K562 treated with DMSO at 1 percent for 24 hours (cell line): ENCODE results near the gene HBD. TPM values are rescaled to one million over a fixed set of nuclear protein-coding genes. Genes with fewer than 3 reads are reported as not detected.

Source experiments
- total RNA-seq: library from RNA; unstranded; fragments of 300-600 nt; gene quantifications from 2 replicates; pipeline ENCODE4 v1.2.3, GENCODE V29; 2022; ENCODE audit warnings: low read depth; ENCODE audit not compliant: insufficient read depth

Gene HBD
- total RNA-seq = 10.4 and 12.5 TPM in 2 replicates

DNA sequence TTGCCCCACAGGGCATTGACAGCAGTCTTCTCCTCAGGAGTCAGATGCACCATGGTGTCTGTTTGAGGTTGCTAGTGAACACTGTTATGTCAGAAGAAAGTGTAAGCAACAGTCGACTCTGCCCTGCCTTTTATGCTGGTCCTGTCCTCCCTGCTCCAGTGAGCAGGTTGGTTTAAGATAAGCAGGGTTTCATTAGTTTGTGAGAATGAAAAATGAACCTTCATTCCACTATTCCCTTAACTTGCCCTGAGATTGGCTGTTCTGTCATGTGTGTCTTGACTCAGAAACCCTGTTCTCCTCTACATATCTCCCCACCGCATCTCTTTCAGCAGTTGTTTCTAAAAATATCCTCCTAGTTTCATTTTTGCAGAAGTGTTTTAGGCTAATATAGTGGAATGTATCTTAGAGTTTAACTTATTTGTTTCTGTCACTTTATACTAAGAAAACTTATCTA lies at the start of gene HBD:
Gene HBD (minus strand): TSS at position 103 of the 454 bp plus-strand sequence. CDS start 50 bp downstream, at position 53.

DNA sequence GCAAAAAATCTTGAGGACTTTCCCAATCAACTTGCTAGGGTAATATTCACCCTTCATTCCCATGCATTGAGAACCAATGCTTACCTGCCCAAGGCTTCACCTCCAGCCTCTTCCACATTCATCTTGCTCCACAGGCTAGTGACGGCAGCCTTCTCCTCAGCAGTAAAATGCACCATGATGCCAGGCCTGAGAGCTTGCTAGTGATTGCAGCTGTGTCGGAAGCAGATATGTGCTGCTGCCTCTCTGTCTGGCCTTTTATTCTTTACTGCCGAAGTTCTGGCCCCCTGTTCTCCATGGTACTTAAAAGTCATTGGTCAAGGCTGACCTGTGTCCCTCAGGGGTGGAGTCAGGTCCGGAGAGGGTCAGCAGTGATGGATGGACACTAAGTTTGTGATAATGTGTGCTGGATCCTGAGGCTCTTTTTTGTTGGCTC lies 35.4 kb upstream of the HBD start, which contains the start of gene HBE1:
Gene HBE1 (minus strand): TSS at position 231 of the 433 bp plus-strand sequence. CDS start 55 bp downstream, at position 176.

DNA sequence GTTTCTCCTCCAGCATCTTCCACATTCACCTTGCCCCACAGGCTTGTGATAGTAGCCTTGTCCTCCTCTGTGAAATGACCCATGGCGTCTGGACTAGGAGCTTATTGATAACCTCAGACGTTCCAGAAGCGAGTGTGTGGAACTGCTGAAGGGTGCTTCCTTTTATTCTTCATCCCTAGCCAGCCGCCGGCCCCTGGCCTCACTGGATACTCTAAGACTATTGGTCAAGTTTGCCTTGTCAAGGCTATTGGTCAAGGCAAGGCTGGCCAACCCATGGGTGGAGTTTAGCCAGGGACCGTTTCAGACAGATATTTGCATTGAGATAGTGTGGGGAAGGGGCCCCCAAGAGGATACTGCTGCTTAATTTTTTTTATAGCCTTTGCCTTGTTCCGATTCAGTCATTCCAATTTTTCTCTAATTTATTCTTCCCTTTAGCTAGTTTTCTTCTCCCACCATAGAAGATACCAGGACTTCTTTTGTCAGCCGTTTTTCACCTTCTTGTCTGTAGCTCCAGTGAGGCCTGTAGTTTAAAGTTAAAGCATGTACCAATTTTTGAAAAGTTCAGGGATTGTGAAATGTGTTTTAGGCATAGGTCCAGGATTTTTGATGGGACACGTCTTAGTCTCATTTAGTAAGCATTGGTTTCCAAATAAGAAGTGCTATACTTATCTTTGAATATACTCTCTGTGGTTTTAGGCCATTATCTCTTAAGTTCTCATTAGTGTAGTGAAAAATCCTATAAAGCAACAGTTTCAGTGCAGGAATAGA lies 20.5 kb upstream of the HBD start, which contains the start of gene HBG2:
Gene HBG2 (minus strand): TSS at position 136 of the 768 bp plus-strand sequence. CDS start 53 bp downstream, at position 83.

DNA sequence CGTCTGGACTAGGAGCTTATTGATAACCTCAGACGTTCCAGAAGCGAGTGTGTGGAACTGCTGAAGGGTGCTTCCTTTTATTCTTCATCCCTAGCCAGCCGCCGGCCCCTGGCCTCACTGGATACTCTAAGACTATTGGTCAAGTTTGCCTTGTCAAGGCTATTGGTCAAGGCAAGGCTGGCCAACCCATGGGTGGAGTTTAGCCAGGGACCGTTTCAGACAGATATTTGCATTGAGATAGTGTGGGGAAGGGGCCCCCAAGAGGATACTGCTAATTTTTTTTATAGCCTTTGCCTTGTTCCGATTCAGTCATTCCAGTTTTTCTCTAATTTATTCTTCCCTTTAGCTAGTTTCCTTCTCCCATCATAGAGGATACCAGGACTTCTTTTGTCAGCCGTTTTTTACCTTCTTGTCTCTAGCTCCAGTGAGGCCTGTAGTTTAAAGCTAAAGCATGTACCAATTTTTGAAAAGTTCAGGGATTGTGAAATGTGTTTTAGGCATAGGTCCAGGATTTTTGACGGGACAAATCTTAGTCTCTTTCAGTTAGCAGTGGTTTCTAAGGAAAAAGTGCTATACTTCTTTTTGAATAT lies 15.6 kb upstream of the HBD start, which contains the start of gene HBG1:
Gene HBG1 (minus strand): TSS at position 51 of the 590 bp plus-strand sequence. CDS start 53 bp downstream, outside the sequence.

DNA sequence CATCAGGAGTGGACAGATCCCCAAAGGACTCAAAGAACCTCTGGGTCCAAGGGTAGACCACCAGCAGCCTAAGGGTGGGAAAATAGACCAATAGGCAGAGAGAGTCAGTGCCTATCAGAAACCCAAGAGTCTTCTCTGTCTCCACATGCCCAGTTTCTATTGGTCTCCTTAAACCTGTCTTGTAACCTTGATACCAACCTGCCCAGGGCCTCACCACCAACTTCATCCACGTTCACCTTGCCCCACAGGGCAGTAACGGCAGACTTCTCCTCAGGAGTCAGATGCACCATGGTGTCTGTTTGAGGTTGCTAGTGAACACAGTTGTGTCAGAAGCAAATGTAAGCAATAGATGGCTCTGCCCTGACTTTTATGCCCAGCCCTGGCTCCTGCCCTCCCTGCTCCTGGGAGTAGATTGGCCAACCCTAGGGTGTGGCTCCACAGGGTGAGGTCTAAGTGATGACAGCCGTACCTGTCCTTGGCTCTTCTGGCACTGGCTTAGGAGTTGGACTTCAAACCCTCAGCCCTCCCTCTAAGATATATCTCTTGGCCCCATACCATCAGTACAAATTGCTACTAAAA lies 7.5 kb downstream of the HBD start, which contains the start of gene HBB:
Gene HBB (minus strand): TSS at position 340 of the 579 bp plus-strand sequence. CDS start 50 bp downstream, at position 290.

DNA sequence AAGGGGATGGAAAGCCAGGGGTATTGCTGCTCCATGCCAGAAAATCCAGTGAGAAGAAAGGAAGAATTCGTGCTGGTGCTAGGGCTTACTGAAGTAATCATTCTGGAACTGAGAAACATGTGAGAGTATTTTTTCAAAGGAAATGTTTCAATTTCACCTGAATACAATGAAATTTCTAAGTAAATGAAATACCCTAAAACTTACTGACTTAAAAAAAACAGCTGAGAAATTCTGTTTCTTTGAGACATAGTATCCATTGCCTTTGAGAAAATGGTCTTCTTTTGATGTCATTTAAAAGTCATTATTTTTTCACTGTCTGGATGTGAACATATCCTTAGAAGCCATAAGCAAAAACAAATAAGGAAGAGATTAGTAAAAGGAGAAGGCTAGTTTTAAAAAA lies 33.7 kb downstream of the HBD start, which contains the start of gene OR51V1:
Gene OR51V1 (minus strand): TSS at position 101 of the 400 bp plus-strand sequence. CDS start 0 bp downstream, at position 101.

Other genes with a start within 250 kb of the HBD start
- gene OR51L1, start 239.6 kb downstream of the HBD start, total RNA-seq = not detected in 2 replicates
- gene OR52J3, start 188.0 kb downstream of the HBD start, total RNA-seq = not detected in 2 replicates
- gene OR52E2, start 174.9 kb downstream of the HBD start, total RNA-seq = not detected in 2 replicates
- gene OR52E1, start 164.9 kb downstream of the HBD start, total RNA-seq = not detected in 2 replicates
- gene OR52A5, start 96.1 kb downstream of the HBD start, total RNA-seq = not detected in 2 replicates
- gene OR52A1, start 79.7 kb downstream of the HBD start, total RNA-seq = not detected in 2 replicates
- gene OR51V1, start 33.8 kb downstream of the HBD start, total RNA-seq = not detected in 2 replicates
- gene HBB, start 7.4 kb downstream of the HBD start, total RNA-seq = not detected in 2 replicates
- 397 and 400 TPM in 2 replicates for gene HBG1, start 15.4 kb upstream of the HBD start, total RNA-seq
- 1,595 and 1,633 TPM in 2 replicates for gene HBG2, start 20.3 kb upstream of the HBD start, total RNA-seq
- gene HBE1, start 35.5 kb upstream of the HBD start, total RNA-seq = 959 and 977 TPM in 2 replicates
- 35.4 and 49.8 TPM in 2 replicates for gene OR51B4, start 67.5 kb upstream of the HBD start, total RNA-seq
- gene OR51B2, start 89.8 kb upstream of the HBD start, total RNA-seq = 3.0 and 3.1 TPM in 2 replicates
- 36.2 and 41.7 TPM in 2 replicates for gene OR51B5, start 109.0 kb upstream of the HBD start, total RNA-seq
- not detected in 2 replicates for gene OR51B6, start 117.0 kb upstream of the HBD start, total RNA-seq
- gene OR51M1, start 149.3 kb upstream of the HBD start, total RNA-seq = not detected in 2 replicates
- gene OR51Q1, start 187.6 kb upstream of the HBD start, total RNA-seq = not detected in 2 replicates
- gene OR51I1, start 207.0 kb upstream of the HBD start, total RNA-seq = not detected in 2 replicates
- gene OR51I2, start 214.8 kb upstream of the HBD start, total RNA-seq = not detected in 2 replicates